CD4-positive, alpha-beta memory T cell (primary cell): ENCODE results near the gene NIT2. TPM values are rescaled to one million over a fixed set of nuclear protein-coding genes. Genes with fewer than 3 reads are reported as not detected.

ENCODE experiments used
- CTCF ChIA-PET: fragments of 350-600 bp; sonication (Branson Sonifier 250); formaldehyde crosslinking; loops from one replicate; lab custom pipeline; 2021; ENCODE audit warnings: inconsistent platforms; ENCODE audit not compliant: partially characterized antibody; lab: Charles Lee
- POLR2A ChIA-PET: fragments of 350-600 bp; sonication (Branson Sonifier 250); formaldehyde crosslinking; loops from one replicate; lab custom pipeline; 2021; ENCODE audit not compliant: partially characterized antibody; lab: Charles Lee
- DNase-seq, 5 donors: peaks; one replicate each; pipeline versions ENCODE4 v3.0.0 to v3.0.0-alpha.2; 2020 to 2022; ENCODE audit warnings: mixed read lengths in 1 of 5
- H3K27ac ChIP-seq: one replicate; pipeline ENCODE4 v1.7.0; 2013; ENCODE audit warnings: low read depth, low read length
- H3K27me3 ChIP-seq: 2 replicates; pipeline ENCODE4 v1.7.0; 2013; ENCODE audit warnings: mild to moderate bottlenecking, low read length, moderate library complexity; ENCODE audit not compliant: insufficient read depth
- H3K36me3 ChIP-seq: 2 replicates; pipeline ENCODE4 v1.7.0; 2013; ENCODE audit warnings: mild to moderate bottlenecking, low read length, moderate library complexity; ENCODE audit not compliant: insufficient read depth
- H3K4me1 ChIP-seq: 2 replicates; pipeline ENCODE4 v1.7.0; 2013; ENCODE audit warnings: mild to moderate bottlenecking, low read length, moderate library complexity; ENCODE audit not compliant: insufficient read depth
- H3K4me3 ChIP-seq, 2 donors: one replicate each; pipeline ENCODE4 v1.7.0; 2013; ENCODE audit warnings: low read length in 2 of 2, mild to moderate bottlenecking in 1 of 2
- H3K9me3 ChIP-seq, 2 donors: one replicate each; pipeline ENCODE4 v1.7.0; 2013; ENCODE audit warnings: low read length in 2 of 2, control low read depth in 1 of 2; ENCODE audit not compliant: control insufficient read depth in 1 of 2
- H3K27ac Mint-ChIP-seq, 7 donors: one replicate each; pipeline ENCODE4 v1.8.0; 2020 to 2021; ENCODE audit warnings: mixed read lengths in 7 of 7, mild to moderate bottlenecking in 6 of 7, inconsistent platforms in 3 of 7, moderate library complexity in 3 of 7
- H3K27me3 Mint-ChIP-seq, 2 donors: one replicate each; pipeline ENCODE4 v1.8.0; 2020 to 2021; ENCODE audit warnings: mixed read lengths in 2 of 2
- H3K36me3 Mint-ChIP-seq, 2 donors: one replicate each; pipeline ENCODE4 v1.8.0; 2020 to 2021; ENCODE audit warnings: mixed read lengths in 2 of 2, inconsistent platforms in 1 of 2, mild to moderate bottlenecking in 1 of 2
- H3K4me1 Mint-ChIP-seq, 4 donors: one replicate each; pipeline ENCODE4 v1.8.0; 2020 to 2021; ENCODE audit warnings: mixed read lengths in 4 of 4, mild to moderate bottlenecking in 1 of 4
- H3K4me3 Mint-ChIP-seq, 8 donors: one replicate each; pipeline ENCODE4 v1.8.0; 2020 to 2021; ENCODE audit warnings: mixed read lengths in 8 of 8, mild to moderate bottlenecking in 7 of 8, moderate library complexity in 6 of 8, inconsistent platforms in 3 of 8
- H3K9me3 Mint-ChIP-seq, 8 donors: one replicate each; pipeline ENCODE4 v1.8.0; 2020 to 2021; ENCODE audit warnings: mixed read lengths in 8 of 8, mild to moderate bottlenecking in 5 of 8, inconsistent platforms in 3 of 8, moderate library complexity in 1 of 8
- intact Hi-C: fragments of 100-400 bp; cut with micrococcal nuclease; formaldehyde crosslinking; loops from one replicate; pipeline ENCODE4 v1.15.1; 2023
- polyA plus RNA-seq, 2 donors: library from polyadenylated mRNA; unstranded; fragments of 300-500 nt; fragmentation: Illumina TruSeq; gene quantifications; one replicate each; pipeline ENCODE4 v1.2.3, GENCODE V29; 2021
- total RNA-seq, 2 experiments: library from RNA; stranded (reverse); gene quantifications; one replicate each; pipeline ENCODE4 v1.2.3, GENCODE V29; 2021

Gene NIT2
- total and polyA plus RNA-seq, 4 experiments from 2014 or later = 30.5 to 45.9 (median 34.3) TPM

- no peaks in the 10 kb centered on the region for H3K27me3 ChIP-seq
- H3K4me3 ChIP-seq = no peak overlapping the region
- ChIA-PET CTCF (interaction anchor here (0.7 to 1.5 kb wide), 3 partner anchors 18 to 306 kb away, joined by 3 to 4 read pairs (median 3); partner anchors contain the start of gene TFG), POLR2A (interaction anchor here (0.6 to 2.0 kb wide), 2 partner anchors 31 to 572 kb away, joined by 3 to 6 read pairs; no protein-coding TSS in a partner anchor)
- Mint-ChIP-seq H3K4me1 (peaks cover 30 to 56% (median 44%) of the 10 kb centered on the region in 4 donors), H3K27me3 (no peaks in the 10 kb centered on the region), H3K27ac (no peak overlapping the region), H3K4me3 (peak overlapping the region in 2 of 8 donors; percentile 13 to 97), H3K9me3 (peaks cover 0 to 10% (median 7%) of the 10 kb centered on the region in 8 donors), H3K36me3 (peaks cover 17% of the 10 kb centered on the region in 2 donors)
- no peaks in the 10 kb centered on the region for H3K36me3 ChIP-seq
- intact Hi-C loops = no loop called here
- no peaks in the 10 kb centered on the region for H3K9me3 ChIP-seq
- H3K4me1 ChIP-seq = peaks cover 40% of the 10 kb centered on the region
- no peak for DNase-seq
- no peak overlapping the region for H3K27ac ChIP-seq
These were observed 69.0 kb downstream of the NIT2 start for GRCh38 chr3:100403362-100404249.

- H3K4me1 Mint-ChIP-seq = peaks cover 26 to 50% (median 39%) of the 10 kb centered on the region in 4 donors
These were observed 69.6 kb downstream of the NIT2 start for GRCh38 chr3:100404250-100404548.

DNA sequence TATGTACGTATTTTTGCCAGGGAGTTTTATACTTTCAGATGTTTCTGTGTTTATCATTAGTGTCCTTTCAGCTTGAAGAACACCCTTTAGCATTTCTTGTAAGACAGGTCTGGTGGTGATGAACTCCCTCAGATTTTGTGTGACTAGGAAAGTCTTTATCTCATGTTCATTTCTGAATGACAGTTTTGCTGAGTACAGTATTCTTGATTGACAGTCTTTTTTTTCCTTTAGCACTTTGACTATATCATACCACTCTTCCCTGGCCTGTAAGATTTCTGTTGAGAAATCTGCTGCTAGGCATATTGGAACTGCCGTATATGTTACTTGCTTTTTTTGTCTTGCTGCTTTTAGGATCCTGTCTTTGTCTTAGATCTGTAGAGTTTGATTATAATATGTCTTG is 72.6 kb downstream of the NIT2 start:
- POLR2A ChIA-PET = no interaction called here
- Histone ChIP-seq H3K27me3 (no peaks in the 10 kb centered on the region), H3K4me3 (no peak overlapping the region), H3K36me3 (no peaks in the 10 kb centered on the region), H3K9me3 (no peaks in the 10 kb centered on the region), H3K27ac (no peak overlapping the region), H3K4me1 (peaks cover 18% of the 10 kb centered on the region)
- Mint-ChIP-seq H3K9me3 (peaks cover 0 to 25% (median 11%) of the 10 kb centered on the region in 8 donors), H3K4me3 (no peak overlapping the region), H3K36me3 (peaks cover 7 to 33% of the 10 kb centered on the region in 2 donors), H3K27me3 (no peaks in the 10 kb centered on the region), H3K4me1 (peaks cover 13 to 30% (median 20%) of the 10 kb centered on the region in 4 donors), H3K27ac (no peak overlapping the region)
- CTCF ChIA-PET = no interaction called here
- intact Hi-C loops = no loop called here
- DNase-seq = no peak

More at GRCh38 chr3:100404250-100404548, 69.6 kb downstream of the NIT2 start:
- no peaks in the 10 kb centered on the region for H3K27me3 ChIP-seq
- H3K36me3 ChIP-seq = no peaks in the 10 kb centered on the region
- no peaks in the 10 kb centered on the region for H3K27me3 Mint-ChIP-seq
- H3K4me3 ChIP-seq = no peak overlapping the region
- CTCF ChIA-PET = interaction anchor here (0.7 to 1.5 kb wide), 3 partner anchors 18 to 305 kb away, joined by 3 to 4 read pairs (median 3); partner anchors contain the start of gene TFG
- peaks cover 0 to 10% (median 7%) of the 10 kb centered on the region in 8 donors for H3K9me3 Mint-ChIP-seq
- no peak overlapping the region for H3K27ac ChIP-seq
- intact Hi-C loops = no loop called here
- POLR2A ChIA-PET = interaction anchor here (0.6 kb wide), 1 partner anchor 572 kb away, joined by 3 read pairs; no protein-coding TSS in a partner anchor
- peaks cover 17 to 20% of the 10 kb centered on the region in 2 donors for H3K36me3 Mint-ChIP-seq
- no peak overlapping the region for H3K27ac Mint-ChIP-seq
- H3K9me3 ChIP-seq = no peaks in the 10 kb centered on the region
- H3K4me3 Mint-ChIP-seq = peak overlapping the region in 1 of 8 donors; percentile 41
- DNase-seq = no peak
- H3K4me1 ChIP-seq = peaks cover 34% of the 10 kb centered on the region

DNA sequence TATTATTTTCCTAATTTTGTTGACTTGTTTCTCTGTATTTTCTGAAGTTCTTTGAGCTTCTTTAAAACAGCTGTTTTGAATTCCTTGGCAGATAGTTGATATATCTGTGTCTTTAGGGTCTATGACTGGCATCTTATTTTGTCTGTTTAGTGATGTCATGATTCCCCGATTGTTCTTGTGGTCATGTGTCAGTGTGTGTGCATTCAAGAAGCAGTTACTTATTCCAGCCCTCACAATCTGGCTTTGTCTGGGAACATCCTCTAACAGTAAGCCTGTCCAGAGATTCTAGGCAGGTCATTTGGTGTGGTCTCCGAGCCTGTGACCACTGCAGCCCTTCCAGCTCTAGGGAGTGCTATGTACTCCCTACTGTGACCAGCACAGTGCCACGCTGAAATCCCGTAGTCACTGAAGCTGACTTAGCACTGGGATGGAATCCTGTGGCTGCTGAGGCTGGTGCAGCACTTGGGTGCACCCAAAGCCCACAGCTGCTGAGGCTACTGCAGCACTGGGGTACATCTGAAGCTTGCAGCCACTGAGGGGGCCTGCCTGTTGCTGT is 73.5 kb downstream of the NIT2 start:
- Histone ChIP-seq H3K27ac (no peak overlapping the region), H3K4me1 (peaks cover 9% of the 10 kb centered on the region), H3K9me3 (no peaks in the 10 kb centered on the region), H3K36me3 (no peaks in the 10 kb centered on the region), H3K27me3 (no peaks in the 10 kb centered on the region), H3K4me3 (no peak overlapping the region)
- Mint-ChIP-seq H3K4me1 (peaks cover 6 to 21% (median 13%) of the 10 kb centered on the region in 4 donors), H3K27me3 (no peaks in the 10 kb centered on the region), H3K4me3 (no peak overlapping the region), H3K27ac (no peak overlapping the region), H3K36me3 (peaks cover 9 to 42% of the 10 kb centered on the region in 2 donors), H3K9me3 (peaks cover 0 to 32% (median 11%) of the 10 kb centered on the region in 8 donors)
- ChIA-PET CTCF (no interaction called here), POLR2A (no interaction called here)
- intact Hi-C loops = no loop called here
- no peak for DNase-seq

Other genes starting within 250 kb of the NIT2 start
- not detected for gene FILIP1L, start 220.3 kb upstream of the NIT2 start, total RNA-seq
- under 1 TPM in 1 of 2 donors, not detected in 1; 0.32 TPM for gene FILIP1L, start 220.3 kb upstream of the NIT2 start, polyA plus RNA-seq
- gene TBC1D23, start 73.8 kb upstream of the NIT2 start, total RNA-seq = 10 to 100 TPM; 43.3 to 44.9 TPM
- 10 to 100 TPM; 13.9 to 19.0 TPM for gene TBC1D23, start 73.8 kb upstream of the NIT2 start, polyA plus RNA-seq
- 10 to 100 TPM; 34.7 to 37.5 TPM for gene TOMM70, start 66.3 kb downstream of the NIT2 start, total RNA-seq
- 10 to 100 TPM; 16.2 to 21.9 TPM for gene TOMM70, start 66.3 kb downstream of the NIT2 start, polyA plus RNA-seq
- 1 to 10 TPM; 1.8 to 2.2 TPM for gene LNP1, start 66.8 kb downstream of the NIT2 start, total RNA-seq
- 1 to 10 TPM in 1 of 2 donors, under 1 TPM in 1; 0.61 to 1.6 TPM for gene LNP1, start 66.8 kb downstream of the NIT2 start, polyA plus RNA-seq
- gene TMEM45A, start 157.9 kb downstream of the NIT2 start, total RNA-seq = under 1 TPM in 1 of 2 experiments, not detected in 1; 0.23 TPM
- not detected for gene TMEM45A, start 157.9 kb downstream of the NIT2 start, polyA plus RNA-seq